SK-N-MC (cell line): ENCODE measurements around the gene TMEM132E.

Experiments used
- EZH2 ChIP-seq: fragments of 200-600 bp; sonication (generic); IDR thresholded peaks from one replicate; pipeline ENCODE4 v1.6.1; 2017; ENCODE audit warnings: antibody characterized with exemption
- POLR2AphosphoS5 ChIP-seq: IDR thresholded peaks from 2 replicates; pipeline ENCODE4 v1.6.1; 2012; ENCODE audit warnings: mild to moderate bottlenecking, low read depth, low read length, borderline replicate concordance

DNA sequence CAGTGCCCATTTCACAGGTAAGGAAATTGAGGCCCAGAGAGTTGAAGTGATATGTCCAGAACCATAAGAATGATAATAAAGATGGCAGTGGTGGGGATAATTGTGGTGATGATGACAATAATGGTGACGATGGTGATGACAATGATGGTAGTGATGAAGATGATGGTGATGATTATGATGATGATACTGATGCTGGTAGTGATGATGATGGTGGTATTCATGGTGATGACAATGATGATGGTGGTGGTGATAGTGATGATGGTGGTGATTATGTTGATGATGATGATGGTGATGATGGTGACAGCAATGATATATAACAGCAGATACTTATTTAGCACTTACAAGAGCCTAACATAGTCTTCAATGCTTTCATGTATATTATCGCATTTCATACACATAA is 18.1 kb upstream of the TMEM132E start:
- TF ChIP-seq POLR2AphosphoS5 (no peak), EZH2 (no peak)
